ENCODE results near the gene GABARAPL2. TPM values are rescaled to one million over a fixed set of nuclear protein-coding genes. Genes with fewer than 3 reads are reported as not detected.

GABARAPL2 gene
- total RNA-seq, 4 donors from 2014 or later, result 74.6 to 118 (median 105) TPM

DNA sequence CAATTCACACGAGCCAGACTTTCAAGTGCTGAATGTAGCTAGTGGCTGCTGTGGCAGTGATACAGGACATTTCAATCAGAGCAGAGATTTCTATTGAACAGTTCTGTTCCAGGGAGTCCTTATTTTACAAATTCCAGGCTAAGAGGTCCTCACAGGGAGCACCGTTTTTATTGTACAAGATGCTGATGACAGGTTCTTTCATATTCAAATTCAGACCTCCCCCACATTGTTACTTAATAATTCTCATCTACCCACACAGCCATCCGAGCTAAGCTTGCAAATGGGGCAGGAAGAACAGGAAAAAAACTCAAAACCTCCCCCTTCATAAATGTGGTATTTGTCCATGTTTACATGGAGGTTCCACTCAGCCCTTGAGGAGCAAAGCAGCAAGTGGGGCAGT is 9.8 kb downstream of the GABARAPL2 start:
- TF ChIP-seq, protein P1, sequence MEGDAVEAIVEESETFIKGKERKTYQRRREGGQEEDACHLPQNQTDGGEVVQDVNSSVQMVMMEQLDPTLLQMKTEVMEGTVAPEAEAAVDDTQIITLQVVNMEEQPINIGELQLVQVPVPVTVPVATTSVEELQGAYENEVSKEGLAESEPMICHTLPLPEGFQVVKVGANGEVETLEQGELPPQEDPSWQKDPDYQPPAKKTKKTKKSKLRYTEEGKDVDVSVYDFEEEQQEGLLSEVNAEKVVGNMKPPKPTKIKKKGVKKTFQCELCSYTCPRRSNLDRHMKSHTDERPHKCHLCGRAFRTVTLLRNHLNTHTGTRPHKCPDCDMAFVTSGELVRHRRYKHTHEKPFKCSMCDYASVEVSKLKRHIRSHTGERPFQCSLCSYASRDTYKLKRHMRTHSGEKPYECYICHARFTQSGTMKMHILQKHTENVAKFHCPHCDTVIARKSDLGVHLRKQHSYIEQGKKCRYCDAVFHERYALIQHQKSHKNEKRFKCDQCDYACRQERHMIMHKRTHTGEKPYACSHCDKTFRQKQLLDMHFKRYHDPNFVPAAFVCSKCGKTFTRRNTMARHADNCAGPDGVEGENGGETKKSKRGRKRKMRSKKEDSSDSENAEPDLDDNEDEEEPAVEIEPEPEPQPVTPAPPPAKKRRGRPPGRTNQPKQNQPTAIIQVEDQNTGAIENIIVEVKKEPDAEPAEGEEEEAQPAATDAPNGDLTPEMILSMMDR (IDR thresholded peaks at IDR 0.05; ENCODE audit: low read depth), result no peak

DNA sequence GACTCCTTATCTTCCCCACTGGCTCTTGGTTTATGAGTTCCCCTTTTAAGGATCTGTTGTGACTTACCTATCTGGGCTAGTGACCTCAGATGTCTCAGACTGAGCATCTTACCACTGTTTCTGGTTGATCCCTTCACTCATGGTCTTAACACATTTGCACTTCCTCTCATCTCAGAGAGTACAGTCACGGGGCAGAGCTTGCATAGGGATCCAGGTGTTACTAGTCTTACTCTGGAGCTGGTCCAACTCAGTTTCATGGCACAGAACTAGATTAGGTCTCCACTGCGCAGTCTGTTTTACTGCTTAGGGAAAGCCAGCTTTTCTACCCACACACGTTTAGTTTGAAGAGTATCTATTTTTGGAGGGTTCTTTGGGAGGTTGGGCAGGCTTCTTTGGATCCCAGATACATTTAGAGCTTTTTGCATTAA is 10.2 kb downstream of the GABARAPL2 start:
- TF ChIP-seq, protein P1 (IDR thresholded peaks at IDR 0.05; ENCODE audit: low read depth), result no peak

DNA sequence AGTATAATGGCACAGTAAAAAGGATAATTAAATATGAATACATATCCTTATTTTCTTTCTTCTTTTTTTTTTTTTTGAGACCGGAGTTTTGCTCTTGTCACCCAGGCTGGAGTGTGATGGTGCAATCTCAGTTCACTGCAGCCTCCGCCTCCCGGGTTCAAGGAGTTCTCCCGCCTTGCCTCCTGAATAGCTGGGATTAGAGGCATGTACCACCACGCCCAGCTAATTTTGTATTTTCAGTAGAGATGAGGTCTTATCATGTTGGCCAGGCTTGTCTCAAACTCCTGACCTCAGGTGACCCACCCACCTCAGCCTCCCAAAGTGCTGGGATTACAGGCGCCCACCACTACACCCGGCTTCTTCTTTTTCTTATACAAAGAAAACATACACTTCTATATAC is 12.0 kb downstream of the GABARAPL2 start:
- TF ChIP-seq, protein P1 (IDR thresholded peaks at IDR 0.05; ENCODE audit: low read depth), result no peak

DNA sequence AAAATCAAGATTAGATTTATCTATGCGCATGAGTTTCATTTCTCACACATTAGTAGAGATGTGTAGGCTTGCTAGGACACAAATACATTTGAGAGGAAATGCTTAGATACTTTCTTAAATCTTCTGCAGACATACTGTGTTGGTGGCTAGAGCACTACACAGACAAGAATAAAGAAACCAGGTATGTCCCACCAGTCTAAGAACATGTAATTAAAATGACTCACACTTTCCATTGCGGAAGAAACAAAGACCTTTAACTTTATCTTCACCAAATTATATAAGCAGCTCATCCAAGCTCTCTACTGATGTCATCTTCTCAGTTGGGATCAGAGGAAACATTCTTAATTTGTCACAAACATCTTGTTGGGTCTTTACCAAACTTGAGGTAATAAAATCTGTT is 12.5 kb downstream of the GABARAPL2 start:
- TF ChIP-seq, protein P1 (IDR thresholded peaks at IDR 0.05; ENCODE audit: low read depth), result no peak

DNA sequence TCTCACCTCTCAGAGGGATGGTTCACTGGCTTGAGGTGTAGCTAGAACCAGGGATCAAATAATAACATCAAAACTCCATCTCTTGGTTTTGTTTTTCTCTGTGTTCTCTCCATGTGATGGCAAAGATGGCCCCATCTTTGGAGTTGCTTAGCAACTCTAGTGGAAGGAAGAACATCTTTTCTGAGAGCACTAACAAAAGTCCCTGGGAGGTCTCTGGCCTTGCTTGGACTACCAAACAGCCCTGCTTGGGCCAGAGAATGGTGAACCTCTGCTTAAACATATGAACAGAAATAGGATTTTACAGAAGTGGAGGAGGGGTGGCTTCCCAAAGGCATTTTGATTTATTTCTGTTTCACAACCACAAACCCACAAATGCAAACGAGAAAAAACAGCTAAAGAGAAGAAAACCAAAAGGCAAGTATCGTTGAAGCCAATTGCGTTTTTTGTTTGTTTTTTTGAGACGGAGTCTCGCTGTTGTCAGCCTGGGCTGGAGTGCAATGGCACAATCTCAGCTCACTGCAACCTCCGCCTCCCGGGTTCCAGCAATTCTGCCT is 13.2 kb downstream of the GABARAPL2 start:
- TF ChIP-seq, protein P1 (IDR thresholded peaks at IDR 0.05; ENCODE audit: low read depth), result no peak

DNA sequence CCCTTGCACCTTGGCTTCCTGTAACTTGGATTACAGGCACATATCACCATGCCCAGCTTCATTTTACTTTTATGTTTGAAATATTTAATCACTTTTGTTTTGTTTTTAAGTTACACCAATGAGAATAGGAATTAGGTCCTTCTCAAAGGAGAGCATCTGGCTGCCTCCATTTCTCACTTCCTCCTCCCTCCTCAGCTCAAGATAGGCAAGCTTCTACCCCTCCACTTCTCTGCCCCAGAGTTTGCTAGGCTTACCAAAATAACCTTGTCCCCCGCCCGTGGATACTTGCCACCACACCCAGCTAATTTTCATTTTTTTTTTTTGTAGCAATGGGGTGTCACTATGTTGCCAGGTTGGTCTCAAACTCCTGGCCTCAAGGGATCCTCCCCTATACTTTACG is 17.9 kb downstream of the GABARAPL2 start:
- TF ChIP-seq, protein P1 (IDR thresholded peaks at IDR 0.05; ENCODE audit: low read depth), result no peak

DNA sequence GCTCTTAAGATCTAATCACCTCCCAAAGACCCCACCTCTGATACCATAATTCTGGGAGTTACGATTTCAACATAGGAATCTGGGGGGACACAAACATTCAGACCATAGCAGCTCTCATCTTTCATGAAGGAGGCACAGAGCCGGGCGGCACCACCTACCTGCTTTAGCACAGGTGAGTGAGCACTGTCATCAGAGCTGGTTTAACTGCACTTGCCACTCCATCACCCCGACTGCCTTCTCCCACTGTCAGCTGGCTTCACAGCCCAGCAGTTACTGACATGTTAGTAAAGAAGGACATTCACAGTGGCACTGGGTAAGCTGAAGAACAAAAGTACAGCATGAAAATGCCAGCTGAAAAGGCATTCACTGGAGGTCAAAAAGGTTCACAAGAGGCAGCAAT is 22.5 kb downstream of the GABARAPL2 start:
- TF ChIP-seq, protein P1 (IDR thresholded peaks at IDR 0.05; ENCODE audit: low read depth), result no peak
